HEK293T (cell line): ENCODE data around the gene CLCF1.

Experiments
- ARNT ChIP-seq: fragments of 450-650 bp; IDR thresholded peaks from 2 replicates; pipeline ENCODE4 v1.6.1; 2017; ENCODE audit warnings: mild to moderate bottlenecking
- BHLHE40 ChIP-seq: fragments of 450-650 bp; IDR thresholded peaks from 2 replicates; pipeline ENCODE4 v1.6.1; 2016; ENCODE audit warnings: mild to moderate bottlenecking, moderate library complexity, borderline replicate concordance
- ELF4 ChIP-seq: fragments of 450-650 bp; IDR thresholded peaks from 2 replicates; pipeline ENCODE4 v1.6.1; 2017; ENCODE audit warnings: antibody characterized with exemption
- FOXA1 ChIP-seq: fragments of 450-650 bp; IDR thresholded peaks from 2 replicates; pipeline ENCODE4 v1.6.1; 2016; ENCODE audit warnings: mild to moderate bottlenecking
- FOXM1 ChIP-seq: fragments of 450-650 bp; IDR thresholded peaks from 2 replicates; pipeline ENCODE4 v1.6.1; 2017; ENCODE audit warnings: mild to moderate bottlenecking, borderline replicate concordance
- HDGF ChIP-seq: fragments of 450-650 bp; IDR thresholded peaks from 2 replicates; pipeline ENCODE4 v1.6.1; 2017; ENCODE audit warnings: antibody characterized with exemption, borderline replicate concordance
- SP1 ChIP-seq: fragments of 450-650 bp; IDR thresholded peaks from 2 replicates; pipeline ENCODE4 v1.6.1; 2017
- TARDBP ChIP-seq: fragments of 450-650 bp; IDR thresholded peaks from 2 replicates; pipeline ENCODE4 v1.6.1; 2016

DNA sequence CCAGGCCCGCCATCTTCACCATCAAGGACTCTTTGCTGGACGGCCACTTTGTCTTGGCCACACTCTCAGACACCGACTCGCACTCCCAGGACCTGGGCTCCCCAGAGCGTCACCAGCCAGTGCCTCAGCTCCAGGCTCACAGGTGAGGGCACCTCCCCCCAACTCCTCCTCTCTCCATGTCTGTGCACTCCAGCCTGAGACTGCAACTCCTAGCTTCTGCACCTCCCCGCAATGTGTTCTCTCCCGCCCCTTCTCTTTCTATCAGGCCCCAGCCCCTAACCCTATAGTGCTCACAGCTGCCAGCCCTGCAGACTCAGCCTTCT lies 22.8 kb upstream of the CLCF1 start:
- TF ChIP-seq BHLHE40 (no peak), SP1 (no peak), FOXM1 (no peak), ELF4 (no peak), FOXA1 (no peak), TARDBP (no peak), ARNT (no peak), HDGF (no peak)
